Keratinocyte (primary cell): Measurements from ENCODE around the gene MARCHF3. TPM values are rescaled to one million over a fixed set of nuclear protein-coding genes. Genes with fewer than 3 reads are reported as not detected.

ENCODE experiments used
- DNase-seq: peaks from one replicate; pipeline ENCODE4 v3.0.0-alpha.2; 2011; ENCODE audit warnings: low read depth, missing footprints, low spot score
- FAIRE-seq: peaks from 2 replicates; lab custom pipeline; 2011; peaks lifted over from hg19 to GRCh38; lab: Jason Lieb, UNC
- H2AFZ ChIP-seq: 2 replicates; pipeline ENCODE4 v1.6.0; 2012; ENCODE audit warnings: low read length, control low read depth, inconsistent platforms; ENCODE audit not compliant: control insufficient read depth
- H3K27ac ChIP-seq: 2 replicates; pipeline ENCODE4 v1.5.1; 2011; ENCODE audit warnings: low read length; ENCODE audit not compliant: control insufficient read depth, insufficient read depth
- H3K27me3 ChIP-seq: 3 replicates; pipeline ENCODE4 v1.6.0; 2011; ENCODE audit warnings: low read length; ENCODE audit not compliant: control insufficient read depth, insufficient read depth; ENCODE audit errors: extremely low read depth
- H3K36me3 ChIP-seq, 2 experiments: 2 replicates in 1 of 2; 3 replicates in 1 of 2; pipeline ENCODE4 v1.5.1; 2011; ENCODE audit warnings: low read length in 2 of 2, mild to moderate bottlenecking in 1 of 2; ENCODE audit not compliant: control insufficient read depth in 2 of 2, insufficient read depth in 2 of 2; ENCODE audit errors: extremely low read depth in 1 of 2
- H3K4me1 ChIP-seq: 3 replicates; pipeline ENCODE4 v1.5.1; 2011; ENCODE audit warnings: low read length; ENCODE audit not compliant: control insufficient read depth, insufficient read depth; ENCODE audit errors: extremely low read depth
- H3K4me2 ChIP-seq: 3 replicates; pipeline ENCODE4 v1.6.0; 2011; ENCODE audit warnings: low read depth, low read length; ENCODE audit not compliant: control insufficient read depth, insufficient read depth; ENCODE audit errors: extremely low read depth
- H3K4me3 ChIP-seq, 3 experiments: fragments of 200-600 bp in 1 of 3; sonication (generic) in 1 of 3; 2 replicates in 2 of 3; 3 replicates in 1 of 3; pipeline ENCODE4 v1.5.1; 2011 to 2016; ENCODE audit warnings: low read length in 3 of 3, mild to moderate bottlenecking in 3 of 3, control low read depth in 2 of 3, inconsistent platforms in 1 of 3, low read depth in 1 of 3, mixed read lengths in 1 of 3, mixed run types in 1 of 3, moderate library complexity in 1 of 3; ENCODE audit not compliant: control insufficient read depth in 2 of 3, insufficient read depth in 2 of 3; ENCODE audit errors: extremely low read depth in 1 of 3
- H3K79me2 ChIP-seq: 2 replicates; pipeline ENCODE4 v1.6.0; 2012; ENCODE audit warnings: low read length; ENCODE audit not compliant: control insufficient read depth, insufficient read depth
- H3K9ac ChIP-seq: 3 replicates; pipeline ENCODE4 v1.6.0; 2011; ENCODE audit warnings: low read length; ENCODE audit not compliant: control insufficient read depth, insufficient read depth; ENCODE audit errors: extremely low read depth
- H3K9me1 ChIP-seq: 3 replicates; pipeline ENCODE4 v1.6.0; 2011; ENCODE audit warnings: low read length; ENCODE audit not compliant: control insufficient read depth, insufficient read depth; ENCODE audit errors: extremely low read depth
- H3K9me3 ChIP-seq: 2 replicates; pipeline ENCODE4 v1.5.1; 2012; ENCODE audit warnings: low read depth, low read length; ENCODE audit not compliant: control insufficient read depth
- H4K20me1 ChIP-seq: 3 replicates; pipeline ENCODE4 v1.6.0; 2011; ENCODE audit warnings: low read length; ENCODE audit not compliant: control insufficient read depth, insufficient read depth; ENCODE audit errors: extremely low read depth
- EZH2 ChIP-seq: IDR thresholded peaks from one replicate; pipeline ENCODE4 v1.6.1; 2012; ENCODE audit warnings: inconsistent platforms, mild to moderate bottlenecking, low read length, moderate library complexity
- dilution Hi-C: fragments of 300-500 bp; cut with MboI; formaldehyde crosslinking; loops from one replicate; pipeline ENCODE4 v1.7.0; 2020; ENCODE audit warnings: low sequenced_read_pairs; ENCODE audit not compliant: extremely low pct_ligation_motif_present
- polyA plus RNA-seq, 5 experiments: library from polyadenylated mRNA; depleted of rRNA in 3 of 5; stranded (reverse) in 3 of 5; stranded (forward) in 1 of 5; unstranded in 1 of 5; fragments of >200 nt; gene quantifications; 1 replicate in 1 of 5; 2 replicates in 3 of 5; 3 replicates in 1 of 5; pipeline versions ENCODE4 v1.2.1 to v1.2.3, GENCODE V29; 2011 to 2012; ENCODE audit warnings: missing spikeins in 2 of 5, low read depth in 1 of 5, low replicate concordance in 1 of 5
- TF ChIP-seq, protein P1 (sequence below), 3 experiments: IDR thresholded peaks in 1 of 3; conservative IDR thresholded peaks in 1 of 3; optimal IDR thresholded peaks in 1 of 3; 2 replicates in 2 of 3; 3 replicates in 1 of 3; pipeline versions ENCODE3 to v1.5.1; 2011; ENCODE audit warnings: low read length in 3 of 3, mild to moderate bottlenecking in 3 of 3, moderate library complexity in 2 of 3, control low read depth in 1 of 3, inconsistent platforms in 1 of 3; ENCODE audit not compliant: insufficient read depth in 2 of 3; ENCODE audit errors: extremely low read depth in 1 of 3

The MARCHF3 gene
- polyA plus RNA-seq, 1 donor (not counting 4 experiments of a cell fraction or from before 2014, with no cell fraction given) = 0.45 TPM

DNA sequence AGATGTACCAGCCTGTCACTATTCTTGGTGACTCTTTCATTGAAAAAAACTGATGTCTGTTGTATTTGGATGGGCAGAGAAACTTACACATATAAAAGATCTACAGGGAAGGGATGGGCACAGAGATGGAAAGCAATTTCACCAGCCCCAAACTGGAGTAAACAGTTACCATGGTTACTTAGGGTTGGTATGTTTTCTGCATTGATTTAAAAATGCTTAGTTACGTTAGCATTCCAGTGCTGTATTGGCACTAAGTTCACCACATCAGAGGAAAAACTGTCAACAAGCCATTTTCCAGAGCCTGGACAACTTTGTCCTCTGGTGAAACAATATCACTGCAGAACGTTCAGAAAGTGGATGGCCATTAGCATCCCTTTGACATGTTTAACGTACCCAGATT is 28.0 kb downstream of the MARCHF3 start:
- Histone ChIP-seq H4K20me1 (no peaks in the 10 kb centered on the region), H3K79me2 (no peaks in the 10 kb centered on the region), H3K36me3 (no peaks in the 10 kb centered on the region), H3K4me3 (no peak overlapping the region), H3K9me1 (no peaks in the 10 kb centered on the region), H3K27me3 (no peaks in the 10 kb centered on the region), H3K27ac (no peak overlapping the region), H3K9me3 (no peaks in the 10 kb centered on the region), H2AFZ (no peak overlapping the region), H3K4me2 (no peak overlapping the region), H3K4me1 (no peaks in the 10 kb centered on the region), H3K9ac (no peak overlapping the region)
- dilution Hi-C loops = no loop called here
- FAIRE-seq = no peak
- TF ChIP-seq, protein P1, sequence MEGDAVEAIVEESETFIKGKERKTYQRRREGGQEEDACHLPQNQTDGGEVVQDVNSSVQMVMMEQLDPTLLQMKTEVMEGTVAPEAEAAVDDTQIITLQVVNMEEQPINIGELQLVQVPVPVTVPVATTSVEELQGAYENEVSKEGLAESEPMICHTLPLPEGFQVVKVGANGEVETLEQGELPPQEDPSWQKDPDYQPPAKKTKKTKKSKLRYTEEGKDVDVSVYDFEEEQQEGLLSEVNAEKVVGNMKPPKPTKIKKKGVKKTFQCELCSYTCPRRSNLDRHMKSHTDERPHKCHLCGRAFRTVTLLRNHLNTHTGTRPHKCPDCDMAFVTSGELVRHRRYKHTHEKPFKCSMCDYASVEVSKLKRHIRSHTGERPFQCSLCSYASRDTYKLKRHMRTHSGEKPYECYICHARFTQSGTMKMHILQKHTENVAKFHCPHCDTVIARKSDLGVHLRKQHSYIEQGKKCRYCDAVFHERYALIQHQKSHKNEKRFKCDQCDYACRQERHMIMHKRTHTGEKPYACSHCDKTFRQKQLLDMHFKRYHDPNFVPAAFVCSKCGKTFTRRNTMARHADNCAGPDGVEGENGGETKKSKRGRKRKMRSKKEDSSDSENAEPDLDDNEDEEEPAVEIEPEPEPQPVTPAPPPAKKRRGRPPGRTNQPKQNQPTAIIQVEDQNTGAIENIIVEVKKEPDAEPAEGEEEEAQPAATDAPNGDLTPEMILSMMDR (optimal IDR thresholded peaks at IDR 0.05 in 1 of 3, IDR thresholded peaks at IDR 0.05 in 1 of 3, conservative IDR thresholded peaks at IDR 0.05 in 1 of 3; ENCODE audit: extremely low read depth in 1 of 3, insufficient read depth in 2 of 3, low read length in 3 of 3) = no peak
- no peak for TF ChIP-seq EZH2
- no peak for DNase-seq

DNA sequence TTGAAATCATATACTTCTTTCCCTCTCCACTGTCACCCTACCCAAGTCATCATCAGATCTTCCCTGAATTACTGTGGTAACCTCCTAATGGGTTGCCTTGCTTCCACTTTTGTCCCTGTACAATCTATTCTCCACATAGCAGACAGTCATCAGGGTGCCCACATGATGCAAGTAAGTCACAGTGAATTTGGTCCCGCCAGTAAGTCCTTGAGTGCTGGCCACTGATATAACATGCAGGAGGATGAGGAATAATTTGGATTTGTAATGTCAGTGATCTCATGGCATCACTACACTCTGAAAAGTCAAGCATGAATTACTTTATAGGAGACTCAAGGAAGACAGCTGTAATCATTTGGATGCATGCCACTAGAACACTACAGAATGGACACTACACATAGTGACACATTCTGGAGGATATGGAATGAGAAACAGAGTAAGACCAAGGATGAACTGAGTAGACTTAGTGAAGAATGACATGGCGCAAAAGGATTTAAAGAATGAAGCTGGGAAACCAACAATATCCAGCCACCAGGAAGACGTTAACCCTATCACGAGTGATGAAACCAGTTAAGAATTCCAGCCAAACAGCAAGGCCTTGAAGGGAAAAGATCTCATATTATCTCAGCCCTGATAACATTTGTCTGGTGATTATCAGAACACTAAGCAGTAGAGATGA is 28.6 kb downstream of the MARCHF3 start:
- Histone ChIP-seq H3K9me3 (no peaks in the 10 kb centered on the region), H3K27me3 (no peaks in the 10 kb centered on the region), H3K27ac (no peak overlapping the region), H4K20me1 (no peaks in the 10 kb centered on the region), H3K4me3 (no peak overlapping the region), H3K9me1 (no peaks in the 10 kb centered on the region), H3K4me2 (no peak overlapping the region), H2AFZ (no peak overlapping the region), H3K36me3 (no peaks in the 10 kb centered on the region), H3K79me2 (no peaks in the 10 kb centered on the region), H3K4me1 (no peaks in the 10 kb centered on the region), H3K9ac (no peak overlapping the region)
- DNase-seq = no peak
- no peak for FAIRE-seq
- dilution Hi-C loops = no loop called here
- TF ChIP-seq, protein P1 (optimal IDR thresholded peaks at IDR 0.05 in 1 of 3, IDR thresholded peaks at IDR 0.05 in 1 of 3, conservative IDR thresholded peaks at IDR 0.05 in 1 of 3; ENCODE audit: extremely low read depth in 1 of 3, insufficient read depth in 2 of 3, low read length in 3 of 3) = no peak
- TF ChIP-seq EZH2 = no peak
